Endothelial cell of umbilical vein (primary cell): ENCODE data around the gene AADAC. TPM values are rescaled to one million over a fixed set of nuclear protein-coding genes. Genes with fewer than 3 reads are reported as not detected.

Source experiments
- BruUV-seq: library from RNA; stranded (reverse); fragments of 400-500 nt; replicated peaks from 2 replicates; lab custom pipeline; 2021; lab: Mats Ljungman, UMichigan
- CTCF ChIA-PET: fragments of 300-600, 350-600 bp; sonication (Branson Sonifier 250); formaldehyde crosslinking; loops from one replicate; lab custom pipeline; 2021; ENCODE audit warnings: antibody characterized with exemption, inconsistent platforms; lab: Charles Lee
- POLR2A ChIA-PET: fragments of 300-600, 350-600 bp; sonication (Branson Sonifier 250); formaldehyde crosslinking; loops from one replicate; lab custom pipeline; 2021; ENCODE audit warnings: antibody characterized with exemption, inconsistent platforms; lab: Charles Lee
- DNase-seq: peaks from one replicate; pipeline ENCODE4 v3.0.0-alpha.2; 2011; ENCODE audit warnings: low read depth, low spot score
- FAIRE-seq: peaks from 2 replicates; lab custom pipeline; 2011; peaks lifted over from hg19 to GRCh38; lab: Jason Lieb, UNC
- H2AFZ ChIP-seq: 2 replicates; pipeline ENCODE4 v1.6.0; 2012; ENCODE audit warnings: low read depth, low read length, control low read depth, inconsistent platforms
- H3K27ac ChIP-seq: 2 replicates; pipeline ENCODE4 v1.5.1; 2011; ENCODE audit warnings: low read depth, mild to moderate bottlenecking, control low read depth, low read length, moderate library complexity; ENCODE audit not compliant: insufficient read depth
- H3K27me3 ChIP-seq, 2 experiments: 2 replicates each; pipeline versions ENCODE4 v1.6.0 to v1.6.1; 2011; ENCODE audit warnings: low read length in 2 of 2, mixed read lengths in 1 of 2; ENCODE audit not compliant: control insufficient read depth in 2 of 2, insufficient read depth in 2 of 2
- H3K36me3 ChIP-seq, 2 experiments: 2 replicates in 1 of 2; 3 replicates in 1 of 2; pipeline ENCODE4 v1.5.1; 2011; ENCODE audit warnings: low read length in 2 of 2, mild to moderate bottlenecking in 1 of 2, moderate library complexity in 1 of 2; ENCODE audit not compliant: control insufficient read depth in 2 of 2, insufficient read depth in 2 of 2; ENCODE audit errors: extremely low read depth in 1 of 2
- H3K4me1 ChIP-seq: 3 replicates; pipeline ENCODE4 v1.5.1; 2011; ENCODE audit warnings: mild to moderate bottlenecking, low read length; ENCODE audit not compliant: control insufficient read depth, insufficient read depth; ENCODE audit errors: extremely low read depth
- H3K4me2 ChIP-seq: 2 replicates; pipeline ENCODE4 v1.6.1; 2011; ENCODE audit warnings: low read length, control low read depth, mixed read lengths; ENCODE audit not compliant: insufficient read depth
- H3K4me3 ChIP-seq, 3 experiments: fragments of 200-600 bp in 1 of 3; sonication (generic), shearing (Covaris generic) in 1 of 3; replicated peaks in 1 of 3; 2 replicates each; pipeline ENCODE4 v1.5.1; 2011 to 2016; ENCODE audit warnings: control low read depth in 3 of 3, low read length in 3 of 3, mild to moderate bottlenecking in 2 of 3, inconsistent platforms in 1 of 3, low read depth in 1 of 3, moderate library complexity in 1 of 3; ENCODE audit not compliant: insufficient read depth in 1 of 3
- H3K79me2 ChIP-seq: 2 replicates; pipeline ENCODE4 v1.6.0; 2012; ENCODE audit warnings: low read length, inconsistent platforms; ENCODE audit not compliant: control insufficient read depth, insufficient read depth
- H3K9ac ChIP-seq: replicated peaks from 2 replicates; pipeline ENCODE3; 2011; ENCODE audit warnings: low read length, control low read depth; ENCODE audit not compliant: insufficient read depth; ENCODE audit errors: extremely low read depth
- H3K9me1 ChIP-seq: replicated peaks from 3 replicates; pipeline ENCODE4 v1.6.0; 2011; ENCODE audit warnings: mild to moderate bottlenecking, low read length; ENCODE audit not compliant: control insufficient read depth, insufficient read depth; ENCODE audit errors: extremely low read depth
- H3K9me3 ChIP-seq: replicated peaks from 2 replicates; pipeline ENCODE4 v1.5.1; 2012; ENCODE audit warnings: low read length, inconsistent platforms; ENCODE audit not compliant: control insufficient read depth, insufficient read depth
- H4K20me1 ChIP-seq: replicated peaks from 2 replicates; pipeline ENCODE3; 2011; ENCODE audit warnings: mild to moderate bottlenecking, low read length; ENCODE audit not compliant: control insufficient read depth, insufficient read depth; ENCODE audit errors: extremely low read depth
- EZH2 ChIP-seq: IDR thresholded peaks from 2 replicates; pipeline ENCODE4 v1.6.1; 2012; ENCODE audit warnings: borderline replicate concordance, low read depth, mild to moderate bottlenecking, moderate library complexity, low read length, inconsistent platforms; ENCODE audit not compliant: severe bottlenecking
- FOS ChIP-seq: IDR thresholded peaks from 2 replicates; pipeline ENCODE4 v1.6.1; 2011; ENCODE audit warnings: mild to moderate bottlenecking, low read length, moderate library complexity, borderline replicate concordance; ENCODE audit not compliant: insufficient read depth
- GATA2 ChIP-seq: IDR thresholded peaks from 2 replicates; pipeline ENCODE4 v1.7.0; 2011; ENCODE audit warnings: low read depth, mild to moderate bottlenecking, moderate library complexity, mixed read lengths, low read length; ENCODE audit not compliant: insufficient read length, insufficient read depth
- JUN ChIP-seq: IDR thresholded peaks from 2 replicates; pipeline ENCODE4 v1.6.1; 2011; ENCODE audit warnings: borderline replicate concordance, low read depth; ENCODE audit not compliant: insufficient read length, insufficient read depth
- MYC ChIP-seq: IDR thresholded peaks from one replicate; pipeline ENCODE4 v1.6.1; 2011; ENCODE audit warnings: mild to moderate bottlenecking, low read depth, low read length
- POLR2A ChIP-seq: IDR thresholded peaks from 2 replicates; pipeline ENCODE4 v1.6.1; 2012; ENCODE audit warnings: low read depth, mild to moderate bottlenecking, control low read depth, low read length
- POLR2AphosphoS5 ChIP-seq: IDR thresholded peaks from 2 replicates; pipeline ENCODE4 v1.6.1; 2012; ENCODE audit warnings: low read depth, mild to moderate bottlenecking, control low read depth, low read length, moderate library complexity; ENCODE audit not compliant: insufficient read depth
- dilution Hi-C: fragments of 300-500 bp; cut with MboI; formaldehyde crosslinking; loops from one replicate; pipeline ENCODE4 v1.15.0; 2019; ENCODE audit warnings: low sequenced_read_pairs; ENCODE audit not compliant: extremely low pct_ligation_motif_present
- intact Hi-C: fragments of 100-400 bp; cut with micrococcal nuclease; formaldehyde crosslinking; loops from one replicate; pipeline ENCODE4 v1.10.0; 2022
- polyA plus RNA-seq, 4 experiments: library from polyadenylated mRNA; depleted of rRNA in 3 of 4; stranded (reverse) in 3 of 4; unstranded in 1 of 4; fragments of >200 nt; gene quantifications; 2 replicates each; pipeline versions ENCODE4 v1.2.1 to v1.2.3, GENCODE V29; 2011 to 2012; ENCODE audit warnings: missing spikeins in 1 of 4
- total RNA-seq: library from RNA; stranded (reverse); gene quantifications from 2 replicates; pipeline ENCODE4 v1.2.3, GENCODE V29; 2021
- TF ChIP-seq, protein P1 (sequence below), 2 donors: IDR thresholded peaks; 1 replicate in 1 of 2; 2 replicates in 1 of 2; pipeline ENCODE4 v1.5.1; 2011; ENCODE audit warnings: low read length in 2 of 2, mild to moderate bottlenecking in 2 of 2, moderate library complexity in 2 of 2, control low read depth in 1 of 2, inconsistent platforms in 1 of 2, low read depth in 1 of 2; ENCODE audit not compliant: insufficient read depth in 1 of 2; ENCODE audit errors: extremely low read depth in 1 of 2
- TF ChIP-seq, protein P2 (sequence below): IDR thresholded peaks from 2 replicates; pipeline ENCODE4 v1.6.1; 2011; ENCODE audit not compliant: insufficient read depth, insufficient read length

Gene AADAC
- total and polyA plus RNA-seq, 2 donors (not counting 3 experiments of a cell fraction or from before 2014, with no cell fraction given) = 0.27 to 0.62 TPM

DNA sequence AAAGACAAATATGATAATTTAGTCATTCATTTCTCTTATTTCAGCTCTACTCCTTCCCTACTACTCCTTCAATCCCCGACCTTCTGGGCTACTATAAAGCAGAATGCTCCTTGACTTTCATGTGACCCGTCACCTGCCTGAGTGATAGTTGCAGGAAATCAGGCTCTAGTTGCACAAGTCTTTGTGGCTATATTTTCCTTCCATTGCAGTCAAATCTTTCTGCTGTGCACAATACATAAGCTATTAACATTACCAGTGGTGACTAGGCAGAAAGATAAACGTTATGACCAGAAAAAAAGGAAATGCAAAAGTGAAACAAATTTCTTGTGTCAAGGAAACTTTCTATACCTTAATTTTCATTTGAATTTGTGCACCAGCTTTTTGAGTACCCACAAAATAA, 61.8 kb downstream of the AADAC start:
- no peak for FAIRE-seq
- no peaks in the 10 kb centered on the region for H3K9me3 ChIP-seq
- no peak overlapping the region for H3K27ac ChIP-seq
- H3K79me2 ChIP-seq = no peaks in the 10 kb centered on the region
- H3K4me3 ChIP-seq = no peak overlapping the region
- no peaks in the 10 kb centered on the region for H4K20me1 ChIP-seq
- no peak overlapping the region for H3K9ac ChIP-seq
- POLR2A ChIA-PET = no interaction called here
- no peaks in the 10 kb centered on the region for H3K27me3 ChIP-seq
- intact Hi-C loops (no loop called here), dilution Hi-C loops (no loop called here)
- peak overlapping the region; percentile 35 for H2AFZ ChIP-seq
- DNase-seq = no peak
- H3K36me3 ChIP-seq = no peaks in the 10 kb centered on the region
- TF ChIP-seq, protein P1, sequence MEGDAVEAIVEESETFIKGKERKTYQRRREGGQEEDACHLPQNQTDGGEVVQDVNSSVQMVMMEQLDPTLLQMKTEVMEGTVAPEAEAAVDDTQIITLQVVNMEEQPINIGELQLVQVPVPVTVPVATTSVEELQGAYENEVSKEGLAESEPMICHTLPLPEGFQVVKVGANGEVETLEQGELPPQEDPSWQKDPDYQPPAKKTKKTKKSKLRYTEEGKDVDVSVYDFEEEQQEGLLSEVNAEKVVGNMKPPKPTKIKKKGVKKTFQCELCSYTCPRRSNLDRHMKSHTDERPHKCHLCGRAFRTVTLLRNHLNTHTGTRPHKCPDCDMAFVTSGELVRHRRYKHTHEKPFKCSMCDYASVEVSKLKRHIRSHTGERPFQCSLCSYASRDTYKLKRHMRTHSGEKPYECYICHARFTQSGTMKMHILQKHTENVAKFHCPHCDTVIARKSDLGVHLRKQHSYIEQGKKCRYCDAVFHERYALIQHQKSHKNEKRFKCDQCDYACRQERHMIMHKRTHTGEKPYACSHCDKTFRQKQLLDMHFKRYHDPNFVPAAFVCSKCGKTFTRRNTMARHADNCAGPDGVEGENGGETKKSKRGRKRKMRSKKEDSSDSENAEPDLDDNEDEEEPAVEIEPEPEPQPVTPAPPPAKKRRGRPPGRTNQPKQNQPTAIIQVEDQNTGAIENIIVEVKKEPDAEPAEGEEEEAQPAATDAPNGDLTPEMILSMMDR (IDR thresholded peaks at IDR 0.05; ENCODE audit: extremely low read depth in 1 of 2, insufficient read depth in 1 of 2, low read depth in 1 of 2, low read length in 2 of 2) = no peak
- no peak for TF ChIP-seq POLR2AphosphoS5
- TF ChIP-seq, protein P2, sequence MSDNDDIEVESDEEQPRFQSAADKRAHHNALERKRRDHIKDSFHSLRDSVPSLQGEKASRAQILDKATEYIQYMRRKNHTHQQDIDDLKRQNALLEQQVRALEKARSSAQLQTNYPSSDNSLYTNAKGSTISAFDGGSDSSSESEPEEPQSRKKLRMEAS = no peak
- peaks cover 12% of the 10 kb centered on the region for H3K4me1 ChIP-seq
- CTCF ChIA-PET = interaction anchor here (0.5 to 1.6 kb wide), 6 partner anchors 8 to 351 kb away, joined by 3 to 6 read pairs (median 4); no protein-coding TSS in a partner anchor
- no peak overlapping the region for H3K4me2 ChIP-seq
- no TSS peak for BruUV-seq
- H3K9me1 ChIP-seq = no peaks in the 10 kb centered on the region

DNA sequence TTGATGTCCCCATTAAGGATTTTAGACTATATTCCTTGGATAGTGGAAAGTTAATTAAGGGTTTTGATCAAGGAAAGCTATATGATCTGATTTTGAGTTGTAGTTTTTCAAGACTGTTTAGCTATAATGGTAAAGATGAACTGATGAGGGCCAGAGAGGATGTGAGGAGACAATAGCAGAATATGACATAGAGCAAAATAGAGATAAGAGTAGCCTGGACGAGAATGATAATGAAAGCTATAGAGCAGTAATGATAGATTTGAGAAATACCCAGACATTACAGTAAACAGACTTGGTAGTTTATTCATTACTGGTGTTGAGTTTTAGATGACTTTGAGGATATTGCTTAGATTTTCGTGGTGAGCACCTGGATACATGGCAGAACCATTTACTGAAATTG, 63.4 kb downstream of the AADAC start:
- intact Hi-C loops (no loop called here), dilution Hi-C loops (no loop called here)
- Histone ChIP-seq H3K4me2 (no peak overlapping the region), H3K36me3 (no peaks in the 10 kb centered on the region), H3K4me1 (peaks cover under 1% of the 10 kb centered on the region), H3K27ac (no peak overlapping the region), H3K27me3 (no peaks in the 10 kb centered on the region), H3K9me3 (no peaks in the 10 kb centered on the region), H3K79me2 (no peaks in the 10 kb centered on the region), H3K9ac (no peak overlapping the region), H2AFZ (no peak overlapping the region), H4K20me1 (no peaks in the 10 kb centered on the region), H3K9me1 (no peaks in the 10 kb centered on the region), H3K4me3 (no peak overlapping the region)
- no peak for DNase-seq
- BruUV-seq = no TSS peak
- POLR2A ChIA-PET = no interaction called here
- CTCF ChIA-PET = interaction anchor here (0.5 to 1.6 kb wide), 3 partner anchors 41 to 1212 kb away, joined by 3 to 4 read pairs (median 3); no protein-coding TSS in a partner anchor
- no peak for FAIRE-seq
- TF ChIP-seq FOS (no peak), POLR2A (no peak), POLR2AphosphoS5 (no peak), JUN (no peak), EZH2 (no peak), GATA2 (no peak), MYC (no peak)
- TF ChIP-seq, protein P2 = no peak
